Smooth muscle cell (in vitro differentiated cells): Measurements from ENCODE around the gene OTUB2. TPM values are rescaled to one million over a fixed set of nuclear protein-coding genes. Genes with fewer than 3 reads are reported as not detected.

ENCODE experiments used
- DNase-seq: peaks from one replicate; lab custom pipeline; 2025; ENCODE audit not compliant: unreplicated experiment; lab: John Stamatoyannopoulos, UW
- H2AFZ ChIP-seq: fragments of 200-600 bp; sonication (generic); 2 replicates; pipeline ENCODE4 v1.6.0; 2016; ENCODE audit warnings: antibody characterized with exemption, low read depth, mild to moderate bottlenecking
- H3F3A ChIP-seq: fragments of 200-600 bp; sonication (generic); 2 replicates; pipeline ENCODE4 v1.6.0; 2017; ENCODE audit warnings: antibody characterized with exemption, low read depth
- H3K27ac ChIP-seq: fragments of 200-600 bp; sonication (generic); 2 replicates; pipeline ENCODE4 v1.5.1; 2016; ENCODE audit warnings: low read depth, mild to moderate bottlenecking
- H3K27me3 ChIP-seq: fragments of 200-600 bp; sonication (generic); 2 replicates; pipeline ENCODE4 v1.6.1; 2016; ENCODE audit warnings: low read depth, mild to moderate bottlenecking
- H3K36me3 ChIP-seq: fragments of 200-600 bp; sonication (generic); 2 replicates; pipeline ENCODE4 v1.5.1; 2016; ENCODE audit warnings: low read depth
- H3K4me1 ChIP-seq: fragments of 200-600 bp; sonication (generic); 2 replicates; pipeline ENCODE4 v1.5.1; 2016; ENCODE audit warnings: low read depth
- H3K4me2 ChIP-seq: fragments of 200-600 bp; sonication (generic); 2 replicates; pipeline ENCODE4 v1.6.0; 2016; ENCODE audit warnings: mild to moderate bottlenecking
- H3K4me3 ChIP-seq: fragments of 200-600 bp; sonication (generic); 2 replicates; pipeline ENCODE4 v1.5.1; 2016; ENCODE audit warnings: mild to moderate bottlenecking
- H3K79me2 ChIP-seq: fragments of 200-600 bp; sonication (generic); 2 replicates; pipeline ENCODE4 v1.6.0; 2016; ENCODE audit warnings: low read depth, mild to moderate bottlenecking
- H3K9ac ChIP-seq: fragments of 200-600 bp; sonication (generic); 2 replicates; pipeline ENCODE4 v1.6.0; 2016; ENCODE audit warnings: low read depth
- H3K9me3 ChIP-seq: fragments of 200-600 bp; sonication (generic); replicated peaks from 2 replicates; pipeline ENCODE4 v1.5.1; 2016; ENCODE audit warnings: low read depth
- H4K20me1 ChIP-seq: fragments of 200-600 bp; sonication (generic); 2 replicates; pipeline ENCODE4 v1.6.0; 2016; ENCODE audit warnings: low read depth
- WGBS: methylation state at CpG from one replicate; pipeline ENCODE4 v1.1.7; 2016; ENCODE audit warnings: low lambda C conversion rate; 5-methylcytosine and 5-hydroxymethylcytosine counted together
- polyA plus RNA-seq: library from polyadenylated mRNA; unstranded; fragments of >200 nt; fragmentation: Nextera tagmentation; extraction: Ambion mirVana; gene quantifications from 2 replicates; pipeline ENCODE4 v1.2.1, GENCODE V29; 2016
- total RNA-seq: library from RNA; depleted of rRNA; stranded (reverse); fragments of >200 nt; gene quantifications from 2 replicates; pipeline ENCODE4 v1.2.3, GENCODE V29; 2014
- TF ChIP-seq, protein P1 (sequence below): fragments of 200-600 bp; sonication (generic); IDR thresholded peaks from 2 replicates; pipeline ENCODE4 v1.5.1; 2017; ENCODE audit warnings: borderline replicate concordance, mild to moderate bottlenecking, antibody characterized with exemption; ENCODE audit not compliant: insufficient read depth, poor library complexity, severe bottlenecking

Gene OTUB2
- total and polyA plus RNA-seq, 2 experiments from 2014 or later, result 4.0 to 5.1 TPM

DNA sequence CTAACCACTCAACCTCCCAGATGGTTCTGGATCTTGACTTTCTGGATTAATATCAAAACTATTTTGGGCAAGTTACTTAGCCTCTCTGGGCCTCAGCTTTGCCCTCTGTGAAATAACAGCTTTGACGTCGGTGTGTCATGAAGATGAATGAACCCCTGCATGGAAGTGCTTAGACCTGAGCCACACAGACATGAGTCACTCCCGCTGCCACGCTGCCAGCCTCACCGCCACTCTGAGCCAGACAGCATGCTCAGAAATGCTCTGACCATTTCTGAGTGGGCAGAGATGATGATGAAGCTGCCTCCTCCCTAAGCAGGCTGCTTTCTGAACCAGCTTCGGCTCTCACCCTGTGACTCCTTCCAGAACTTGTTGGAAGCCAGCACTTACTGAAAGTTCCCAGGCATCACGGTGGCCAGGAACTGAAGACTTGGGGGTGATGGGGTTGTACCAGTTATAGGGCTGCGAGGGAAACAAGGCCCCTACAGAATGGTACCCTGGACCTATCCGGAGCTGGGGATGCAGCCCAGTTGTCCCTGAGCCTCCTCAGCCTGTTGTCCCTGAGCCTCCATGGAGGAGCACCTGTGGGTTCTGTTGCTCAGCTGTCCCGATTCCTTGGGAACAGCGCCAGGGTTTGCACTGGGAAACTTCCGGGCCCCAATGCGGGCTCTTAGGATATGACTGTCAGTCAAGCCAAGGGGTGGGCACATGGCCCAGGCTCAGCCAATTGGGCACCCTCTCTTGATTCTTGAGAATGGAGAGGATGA is 31.0 kb upstream of the OTUB2 start:
- H3F3A ChIP-seq, result no peaks in the 10 kb centered on the region
- H3K27me3 ChIP-seq, result no peaks in the 10 kb centered on the region
- peak overlapping the region; percentile 6 for H3K27ac ChIP-seq
- no peaks in the 10 kb centered on the region for H3K79me2 ChIP-seq
- H2AFZ ChIP-seq, result no peak overlapping the region
- TF ChIP-seq, protein P1, sequence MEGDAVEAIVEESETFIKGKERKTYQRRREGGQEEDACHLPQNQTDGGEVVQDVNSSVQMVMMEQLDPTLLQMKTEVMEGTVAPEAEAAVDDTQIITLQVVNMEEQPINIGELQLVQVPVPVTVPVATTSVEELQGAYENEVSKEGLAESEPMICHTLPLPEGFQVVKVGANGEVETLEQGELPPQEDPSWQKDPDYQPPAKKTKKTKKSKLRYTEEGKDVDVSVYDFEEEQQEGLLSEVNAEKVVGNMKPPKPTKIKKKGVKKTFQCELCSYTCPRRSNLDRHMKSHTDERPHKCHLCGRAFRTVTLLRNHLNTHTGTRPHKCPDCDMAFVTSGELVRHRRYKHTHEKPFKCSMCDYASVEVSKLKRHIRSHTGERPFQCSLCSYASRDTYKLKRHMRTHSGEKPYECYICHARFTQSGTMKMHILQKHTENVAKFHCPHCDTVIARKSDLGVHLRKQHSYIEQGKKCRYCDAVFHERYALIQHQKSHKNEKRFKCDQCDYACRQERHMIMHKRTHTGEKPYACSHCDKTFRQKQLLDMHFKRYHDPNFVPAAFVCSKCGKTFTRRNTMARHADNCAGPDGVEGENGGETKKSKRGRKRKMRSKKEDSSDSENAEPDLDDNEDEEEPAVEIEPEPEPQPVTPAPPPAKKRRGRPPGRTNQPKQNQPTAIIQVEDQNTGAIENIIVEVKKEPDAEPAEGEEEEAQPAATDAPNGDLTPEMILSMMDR, result no peak
- no peak for DNase-seq
- peak overlapping the region; percentile 15 for H3K4me2 ChIP-seq
- WGBS, result 47% methylated on average over 13 of the region's 13 CpGs
- no peak overlapping the region for H3K9ac ChIP-seq
- H3K4me1 ChIP-seq, result no peaks in the 10 kb centered on the region
- no peaks in the 10 kb centered on the region for H3K9me3 ChIP-seq
- H3K4me3 ChIP-seq, result no peak overlapping the region
- no peaks in the 10 kb centered on the region for H3K36me3 ChIP-seq
- H4K20me1 ChIP-seq, result no peaks in the 10 kb centered on the region

- no peak for DNase-seq
- H3K79me2 ChIP-seq, result no peaks in the 10 kb centered on the region
- no peak overlapping the region for H3K9ac ChIP-seq
- H3K4me2 ChIP-seq, result no peak overlapping the region
- TF ChIP-seq, protein P1, result no peak
- no peaks in the 10 kb centered on the region for H3K4me1 ChIP-seq
- H4K20me1 ChIP-seq, result no peaks in the 10 kb centered on the region
- no peaks in the 10 kb centered on the region for H3K27me3 ChIP-seq
- H3K36me3 ChIP-seq, result no peaks in the 10 kb centered on the region
- H3F3A ChIP-seq, result no peaks in the 10 kb centered on the region
- H3K27ac ChIP-seq, result no peak overlapping the region
- H2AFZ ChIP-seq, result no peak overlapping the region
- WGBS, result 91% methylated on average over 6 of the region's 8 CpGs
- H3K9me3 ChIP-seq, result no peaks in the 10 kb centered on the region
- H3K4me3 ChIP-seq, result no peak overlapping the region
Measured at GRCh38 chr14:93996130-93996695, 29.9 kb upstream of the OTUB2 start.

GRCh38 chr14:93997082-93997481 is 29.1 kb upstream of the OTUB2 start, which contains the start of gene CCDC197:
Gene CCDC197, plus strand, starts transcription at chr14:93997301. Its CDS starts 831 bp downstream, at chr14:93998132.
- WGBS, result 93% methylated on average over 1 of the region's 1 CpG

More at GRCh38 chr14:93997082-93997481, 29.1 kb upstream of the OTUB2 start, which contains the start of gene CCDC197:
- Histone ChIP-seq H3K27ac (no peak within 1 kb of the TSS), H3K4me1 (no peaks in the 10 kb centered on the region), H3K9ac (no peak within 1 kb of the TSS), H3K4me2 (no peak within 1 kb of the TSS), H4K20me1 (no peaks in the 10 kb centered on the region), H3F3A (no peaks in the 10 kb centered on the region), H3K9me3 (no peaks in the 10 kb centered on the region), H3K36me3 (no peaks in the 10 kb centered on the region), H3K79me2 (no peaks in the 10 kb centered on the region), H3K4me3 (no peak within 1 kb of the TSS), H2AFZ (no peak within 1 kb of the TSS), H3K27me3 (peaks cover 2% of the 10 kb centered on the region)
- DNase-seq, result no peak
- TF ChIP-seq, protein P1, result no peak
